AG09309 (cell line): ENCODE measurements around the gene CASZ1.

Experiments used
- DNase-seq: peaks from one replicate; pipeline ENCODE4 v3.0.0-alpha.2; 2010; ENCODE audit warnings: low read depth
- H3K4me3 ChIP-seq: 2 replicates; pipeline ENCODE4 v1.5.1; 2011; ENCODE audit warnings: mild to moderate bottlenecking, low read depth, low read length, moderate library complexity; ENCODE audit not compliant: control insufficient read depth
- CTCF ChIP-seq: IDR thresholded peaks from 2 replicates; pipeline ENCODE4 v1.5.1; 2011; ENCODE audit warnings: mild to moderate bottlenecking, low read depth, low read length, inconsistent platforms; ENCODE audit not compliant: insufficient read depth, control insufficient read depth; ENCODE audit errors: missing control alignments

CASZ1 gene

GRCh38 chr1:10794724-10795275 is 1.6 kb downstream of the CASZ1 start:
- DNase-seq: no peak
- peak overlapping the region; percentile 33 for H3K4me3 ChIP-seq

GRCh38 chr1:10793129-10793651 is 3.3 kb downstream of the CASZ1 start:
- no peak for DNase-seq
- TF ChIP-seq CTCF: no peak
- H3K4me3 ChIP-seq: no peak overlapping the region

More at GRCh38 chr1:10794724-10795275, 1.6 kb downstream of the CASZ1 start:
- TF ChIP-seq CTCF: no peak

GRCh38 chr1:10791105-10791951 is 5.1 kb downstream of the CASZ1 start:
- no peak for DNase-seq
- H3K4me3 ChIP-seq: no peak overlapping the region
- TF ChIP-seq CTCF: no peak

- no peak for DNase-seq
- no peak overlapping the region for H3K4me3 ChIP-seq
- TF ChIP-seq CTCF: no peak
These were observed 6.4 kb downstream of the CASZ1 start for GRCh38 chr1:10789803-10790702.

- no peak for DNase-seq
- no peak overlapping the region for H3K4me3 ChIP-seq
- TF ChIP-seq CTCF: no peak
These were observed 7.2 kb downstream of the CASZ1 start for GRCh38 chr1:10789047-10789791.

GRCh38 chr1:10788592-10789006 is 7.8 kb downstream of the CASZ1 start:
- H3K4me3 ChIP-seq: no peak overlapping the region
- TF ChIP-seq CTCF: peak; percentile 29
- no peak for DNase-seq
